CD4-positive, alpha-beta memory T cell (primary cell): Measurements from ENCODE around the gene JCHAIN. TPM values are rescaled to one million over a fixed set of nuclear protein-coding genes. Genes with fewer than 3 reads are reported as not detected.
A peak's percentile ranks its signal among the peaks of the same experiment; 100 is the strongest.

ENCODE experiments used
- CTCF ChIA-PET: fragments of 350-600 bp; sonication (Branson Sonifier 250); formaldehyde crosslinking; loops from one replicate; lab custom pipeline; 2021; ENCODE audit warnings: inconsistent platforms; ENCODE audit not compliant: partially characterized antibody; lab: Charles Lee
- POLR2A ChIA-PET: fragments of 350-600 bp; sonication (Branson Sonifier 250); formaldehyde crosslinking; loops from one replicate; lab custom pipeline; 2021; ENCODE audit not compliant: partially characterized antibody; lab: Charles Lee
- DNase-seq, 5 donors: peaks; one replicate each; pipeline versions ENCODE4 v3.0.0 to v3.0.0-alpha.2; 2020 to 2022; ENCODE audit warnings: mixed read lengths in 1 of 5
- H3K27ac ChIP-seq: one replicate; pipeline ENCODE4 v1.7.0; 2013; ENCODE audit warnings: low read depth, low read length
- H3K27me3 ChIP-seq: 2 replicates; pipeline ENCODE4 v1.7.0; 2013; ENCODE audit warnings: mild to moderate bottlenecking, low read length, moderate library complexity; ENCODE audit not compliant: insufficient read depth
- H3K36me3 ChIP-seq: 2 replicates; pipeline ENCODE4 v1.7.0; 2013; ENCODE audit warnings: mild to moderate bottlenecking, low read length, moderate library complexity; ENCODE audit not compliant: insufficient read depth
- H3K4me1 ChIP-seq: 2 replicates; pipeline ENCODE4 v1.7.0; 2013; ENCODE audit warnings: mild to moderate bottlenecking, low read length, moderate library complexity; ENCODE audit not compliant: insufficient read depth
- H3K4me3 ChIP-seq, 2 donors: one replicate each; pipeline ENCODE4 v1.7.0; 2013; ENCODE audit warnings: low read length in 2 of 2, mild to moderate bottlenecking in 1 of 2
- H3K9me3 ChIP-seq, 2 donors: one replicate each; pipeline ENCODE4 v1.7.0; 2013; ENCODE audit warnings: low read length in 2 of 2, control low read depth in 1 of 2; ENCODE audit not compliant: control insufficient read depth in 1 of 2
- H3K27ac Mint-ChIP-seq, 7 donors: one replicate each; pipeline ENCODE4 v1.8.0; 2020 to 2021; ENCODE audit warnings: mixed read lengths in 7 of 7, mild to moderate bottlenecking in 6 of 7, inconsistent platforms in 3 of 7, moderate library complexity in 3 of 7
- H3K27me3 Mint-ChIP-seq, 2 donors: one replicate each; pipeline ENCODE4 v1.8.0; 2020 to 2021; ENCODE audit warnings: mixed read lengths in 2 of 2
- H3K36me3 Mint-ChIP-seq, 2 donors: one replicate each; pipeline ENCODE4 v1.8.0; 2020 to 2021; ENCODE audit warnings: mixed read lengths in 2 of 2, inconsistent platforms in 1 of 2, mild to moderate bottlenecking in 1 of 2
- H3K4me1 Mint-ChIP-seq, 4 donors: one replicate each; pipeline ENCODE4 v1.8.0; 2020 to 2021; ENCODE audit warnings: mixed read lengths in 4 of 4, mild to moderate bottlenecking in 1 of 4
- H3K4me3 Mint-ChIP-seq, 8 donors: one replicate each; pipeline ENCODE4 v1.8.0; 2020 to 2021; ENCODE audit warnings: mixed read lengths in 8 of 8, mild to moderate bottlenecking in 7 of 8, moderate library complexity in 6 of 8, inconsistent platforms in 3 of 8
- H3K9me3 Mint-ChIP-seq, 8 donors: one replicate each; pipeline ENCODE4 v1.8.0; 2020 to 2021; ENCODE audit warnings: mixed read lengths in 8 of 8, mild to moderate bottlenecking in 5 of 8, inconsistent platforms in 3 of 8, moderate library complexity in 1 of 8
- intact Hi-C: fragments of 100-400 bp; cut with micrococcal nuclease; formaldehyde crosslinking; loops from one replicate; pipeline ENCODE4 v1.15.1; 2023
- polyA plus RNA-seq, 2 donors: library from polyadenylated mRNA; unstranded; fragments of 300-500 nt; fragmentation: Illumina TruSeq; gene quantifications; one replicate each; pipeline ENCODE4 v1.2.3, GENCODE V29; 2021
- total RNA-seq, 2 experiments: library from RNA; stranded (reverse); gene quantifications; one replicate each; pipeline ENCODE4 v1.2.3, GENCODE V29; 2021

JCHAIN gene
- total and polyA plus RNA-seq, 4 experiments from 2014 or later = 1.3 to 51.8 TPM; not detected in 2

DNA sequence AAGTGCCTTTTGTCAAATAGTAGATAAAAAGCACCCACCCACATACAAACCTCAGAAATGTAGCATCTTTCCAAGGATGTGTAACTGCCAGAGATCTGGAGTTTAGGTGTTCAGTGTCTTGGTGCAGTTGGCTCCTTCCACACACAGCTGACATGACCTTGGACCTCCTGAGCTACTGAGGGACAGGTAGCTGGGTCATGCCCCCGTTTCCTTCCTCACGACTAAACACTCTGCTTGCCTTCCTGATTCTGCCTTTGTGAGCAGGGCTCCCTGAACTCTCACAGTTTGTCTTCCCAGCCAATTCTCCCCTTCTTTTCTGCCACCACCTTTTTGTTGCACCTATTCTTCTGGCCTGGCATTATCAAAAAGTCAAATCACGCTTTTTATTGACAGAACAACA is 45.3 kb upstream of the JCHAIN start:
- H3K9me3 Mint-ChIP-seq = no peaks in the 10 kb centered on the region
- no peaks in the 10 kb centered on the region for H3K9me3 ChIP-seq
- no peak overlapping the region for H3K27ac ChIP-seq
- H3K27ac Mint-ChIP-seq = peak overlapping the region in 4 of 7 donors; percentile 24 to 73 (median 59)
- H3K36me3 ChIP-seq = no peaks in the 10 kb centered on the region
- CTCF ChIA-PET = interaction anchor here (1.4 to 2.1 kb wide), 3 partner anchors 11 to 24 kb away, joined by 3 to 6 read pairs (median 6); partner anchors contain the start of gene RUFY3
- intact Hi-C loops = no loop called here
- H3K27me3 Mint-ChIP-seq = no peaks in the 10 kb centered on the region
- H3K4me3 Mint-ChIP-seq = peak overlapping the region in 5 of 8 donors; percentile 3 to 50 (median 43)
- no peaks in the 10 kb centered on the region for H3K36me3 Mint-ChIP-seq
- peaks cover 21 to 49% (median 34%) of the 10 kb centered on the region in 4 donors for H3K4me1 Mint-ChIP-seq
- no peak overlapping the region for H3K4me3 ChIP-seq
- POLR2A ChIA-PET = no interaction called here
- H3K4me1 ChIP-seq = peaks cover 34% of the 10 kb centered on the region
- H3K27me3 ChIP-seq = no peaks in the 10 kb centered on the region
- no peak for DNase-seq

DNA sequence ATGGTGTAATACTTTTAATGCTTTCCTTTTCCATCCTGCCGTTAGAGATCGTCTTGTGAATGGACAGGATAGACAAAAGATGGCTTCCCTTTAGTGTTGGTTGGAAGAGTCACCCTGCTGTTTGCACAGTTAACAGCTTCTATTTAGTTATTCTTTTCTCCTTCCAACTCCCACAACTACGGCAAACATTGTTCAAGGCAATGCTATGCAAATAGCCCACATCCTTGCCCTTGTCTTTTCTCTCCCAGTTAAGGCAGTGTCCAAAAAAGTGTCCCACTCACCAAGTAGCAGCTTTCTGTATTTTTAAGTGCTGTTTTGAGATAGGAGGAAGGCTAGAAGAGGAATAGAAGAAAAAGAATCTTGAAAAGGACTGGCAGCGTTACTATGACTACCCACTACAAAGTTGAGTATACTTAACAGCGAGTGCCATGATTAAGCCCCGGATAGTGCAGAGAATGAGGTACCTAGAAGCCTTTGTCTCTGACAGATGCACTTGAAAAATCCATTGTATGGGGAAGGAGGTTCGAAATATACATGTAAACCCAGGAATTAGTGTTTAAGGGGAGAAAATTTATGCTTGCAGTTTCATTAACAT is 43.4 kb upstream of the JCHAIN start:
- intact Hi-C loops = no loop called here
- DNase-seq = no peak
- Mint-ChIP-seq H3K36me3 (peaks cover 0 to 5% of the 10 kb centered on the region in 2 donors), H3K4me1 (peaks cover 27 to 54% (median 42%) of the 10 kb centered on the region in 4 donors), H3K9me3 (no peaks in the 10 kb centered on the region), H3K27ac (peak overlapping the region in 4 of 7 donors; percentile 22 to 56 (median 44)), H3K27me3 (no peaks in the 10 kb centered on the region), H3K4me3 (no peak overlapping the region)
- CTCF ChIA-PET = no interaction called here
- H3K4me3 ChIP-seq = no peak overlapping the region
- no peaks in the 10 kb centered on the region for H3K27me3 ChIP-seq
- no peak overlapping the region for H3K27ac ChIP-seq
- peaks cover 44% of the 10 kb centered on the region for H3K4me1 ChIP-seq
- H3K9me3 ChIP-seq = no peaks in the 10 kb centered on the region
- H3K36me3 ChIP-seq = no peaks in the 10 kb centered on the region
- POLR2A ChIA-PET = interaction anchor here (7.7 kb wide), 1 partner anchor 26 kb away, joined by 135 read pairs; no protein-coding TSS in a partner anchor

DNA sequence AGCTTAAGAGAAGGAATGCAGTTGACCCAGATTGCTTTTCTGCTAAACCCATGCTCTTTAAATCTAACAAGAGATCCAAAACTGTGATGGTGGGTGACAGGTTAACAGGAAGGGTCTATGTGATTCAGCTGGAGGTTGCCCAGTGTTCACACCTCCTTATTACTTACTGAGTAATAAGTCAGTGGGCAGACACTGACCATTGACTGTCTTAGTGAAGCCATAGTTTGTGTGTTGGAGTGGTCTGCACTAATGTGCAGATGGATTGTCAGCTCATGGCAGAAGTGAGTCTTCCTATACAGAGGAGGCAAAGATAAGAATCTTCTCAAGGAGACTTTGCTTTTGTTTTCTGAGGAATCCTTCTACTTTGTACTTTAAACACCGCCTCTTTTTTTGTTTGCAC is 40.2 kb upstream of the JCHAIN start:
- Mint-ChIP-seq H3K27ac (peak overlapping the region; percentile 94 to 97 (median 96)), H3K36me3 (peaks cover 0 to 12% of the 10 kb centered on the region in 2 donors), H3K9me3 (no peaks in the 10 kb centered on the region), H3K27me3 (no peaks in the 10 kb centered on the region), H3K4me3 (peak overlapping the region; percentile 92 to 97 (median 94)), H3K4me1 (peaks cover 20 to 40% (median 29%) of the 10 kb centered on the region in 4 donors)
- CTCF ChIA-PET = interaction anchor here (0.7 to 9.5 kb wide), 7 partner anchors 15 to 288 kb away, joined by 3 to 134 read pairs (median 5); partner anchors contain the start of genes GRSF1, RUFY3 and UTP3
- H3K4me1 ChIP-seq = peaks cover 33% of the 10 kb centered on the region
- intact Hi-C loops = no loop called here
- no peak for DNase-seq
- POLR2A ChIA-PET = interaction anchor here (1.0 to 7.7 kb wide), 10 partner anchors 12 to 290 kb away, joined by 3 to 174 read pairs (median 6); partner anchors contain the start of genes DCK, GRSF1, RUFY3 and UTP3
- no peaks in the 10 kb centered on the region for H3K9me3 ChIP-seq
- H3K27me3 ChIP-seq = no peaks in the 10 kb centered on the region
- no peaks in the 10 kb centered on the region for H3K36me3 ChIP-seq
- H3K27ac ChIP-seq = peak overlapping the region; percentile 79
- peak overlapping the region in 1 of 2 donors; percentile 71 for H3K4me3 ChIP-seq

- H3K27me3 Mint-ChIP-seq = no peaks in the 10 kb centered on the region
- peaks cover 18 to 35% (median 27%) of the 10 kb centered on the region in 4 donors for H3K4me1 Mint-ChIP-seq
- DNase-seq = no peak
- Histone ChIP-seq H3K27ac (peak overlapping the region; percentile 79), H3K27me3 (no peaks in the 10 kb centered on the region), H3K36me3 (no peaks in the 10 kb centered on the region), H3K9me3 (no peaks in the 10 kb centered on the region), H3K4me3 (peak overlapping the region; percentile 45 to 71), H3K4me1 (peaks cover 29% of the 10 kb centered on the region)
- H3K27ac Mint-ChIP-seq = peak overlapping the region; percentile 94 to 97 (median 96)
- intact Hi-C loops = no loop called here
- H3K9me3 Mint-ChIP-seq = no peaks in the 10 kb centered on the region
- H3K36me3 Mint-ChIP-seq = peaks cover 0 to 12% of the 10 kb centered on the region in 2 donors
- POLR2A ChIA-PET = interaction anchor here (1.0 to 7.7 kb wide), 12 partner anchors 13 to 291 kb away, joined by 3 to 174 read pairs (median 6); partner anchors contain the start of genes DCK, GRSF1, RUFY3 and UTP3
- peak overlapping the region; percentile 92 to 97 (median 94) for H3K4me3 Mint-ChIP-seq
- CTCF ChIA-PET = interaction anchor here (0.7 to 9.5 kb wide), 8 partner anchors 15 to 288 kb away, joined by 3 to 134 read pairs (median 5); partner anchors contain the start of genes GRSF1, RUFY3 and UTP3
These were observed 39.7 kb upstream of the JCHAIN start for GRCh38 chr4:70706044-70706461.

DNA sequence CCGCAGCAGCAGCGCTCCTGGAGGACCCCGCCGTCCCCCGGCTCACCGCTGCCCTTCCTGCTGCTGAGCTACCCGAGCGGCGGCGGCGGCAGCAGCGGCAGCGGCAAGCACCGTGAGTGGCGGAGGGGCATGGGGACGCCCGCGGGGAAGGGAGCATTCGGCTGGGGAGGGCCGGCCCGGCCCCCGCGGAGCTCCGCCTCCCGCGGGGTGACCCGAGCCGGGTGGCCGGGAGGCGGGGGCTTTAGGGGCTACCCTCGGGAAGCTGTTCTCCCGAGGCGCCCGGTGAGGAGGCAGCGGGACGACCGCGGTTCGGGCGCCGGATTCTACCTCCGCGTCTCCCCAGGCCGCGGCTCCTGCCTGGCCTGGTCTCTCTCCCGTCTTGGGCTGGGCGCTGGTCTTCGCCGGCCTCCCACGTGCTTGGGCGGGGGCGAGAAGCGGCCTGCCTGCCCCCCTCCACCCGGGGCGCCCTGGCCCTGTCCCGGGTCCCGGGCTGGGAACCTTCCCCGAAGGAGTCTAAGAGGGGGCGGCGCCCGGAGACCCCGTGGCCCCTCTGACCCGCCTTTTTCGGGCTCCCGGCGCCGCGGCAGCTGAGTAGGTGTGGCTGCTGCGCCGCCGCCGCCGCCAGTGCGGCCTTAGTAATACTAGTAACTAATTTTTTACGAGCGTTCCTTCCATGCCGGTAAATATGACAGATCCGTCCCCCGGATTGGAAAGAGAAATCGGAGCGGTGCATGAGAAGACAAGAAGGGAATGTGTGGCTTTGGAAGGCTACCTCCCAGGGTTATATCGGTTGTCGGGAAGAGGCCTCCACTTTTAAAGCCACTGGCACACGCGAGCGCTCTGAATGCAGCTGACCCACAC is 39.1 kb upstream of the JCHAIN start:
- peak overlapping the region; percentile 92 to 97 (median 94) for H3K4me3 Mint-ChIP-seq
- Histone ChIP-seq H3K9me3 (no peaks in the 10 kb centered on the region), H3K27ac (peak overlapping the region; percentile 79), H3K27me3 (no peaks in the 10 kb centered on the region), H3K4me1 (peaks cover 28% of the 10 kb centered on the region), H3K4me3 (peak overlapping the region; percentile 45 to 71), H3K36me3 (no peaks in the 10 kb centered on the region)
- peaks cover 0 to 12% of the 10 kb centered on the region in 2 donors for H3K36me3 Mint-ChIP-seq
- DNase-seq = peak; percentile 72 to 79 (median 75)
- peaks cover 18 to 35% (median 27%) of the 10 kb centered on the region in 4 donors for H3K4me1 Mint-ChIP-seq
- no peaks in the 10 kb centered on the region for H3K27me3 Mint-ChIP-seq
- intact Hi-C loops = loop anchor here (1.0 to 2.0 kb wide), 4 partner anchors 17 to 134 kb away; partner anchors contain the start of genes GRSF1 and UTP3
- peak overlapping the region; percentile 94 to 97 (median 96) for H3K27ac Mint-ChIP-seq
- POLR2A ChIA-PET = interaction anchor here (0.6 to 7.7 kb wide), 17 partner anchors 13 to 304 kb away, joined by 3 to 174 read pairs (median 4); partner anchors contain the start of genes DCK, GRSF1, RUFY3 and UTP3
- CTCF ChIA-PET = interaction anchor here (0.7 to 9.5 kb wide), 12 partner anchors 9 to 289 kb away, joined by 3 to 134 read pairs (median 5); partner anchors contain the start of genes GRSF1, RUFY3 and UTP3
- H3K9me3 Mint-ChIP-seq = no peaks in the 10 kb centered on the region

- Histone ChIP-seq H3K27ac (peak overlapping the region; percentile 79), H3K27me3 (no peaks in the 10 kb centered on the region), H3K4me1 (peaks cover 28% of the 10 kb centered on the region), H3K36me3 (no peaks in the 10 kb centered on the region), H3K4me3 (peak overlapping the region in 1 of 2 donors; percentile 71), H3K9me3 (no peaks in the 10 kb centered on the region)
- peak in 1 of 5 donors; percentile 57 for DNase-seq
- POLR2A ChIA-PET = interaction anchor here (0.6 to 7.7 kb wide), 12 partner anchors 14 to 305 kb away, joined by 3 to 174 read pairs (median 6); partner anchors contain the start of genes DCK, GRSF1, RUFY3 and UTP3
- Mint-ChIP-seq H3K27me3 (no peaks in the 10 kb centered on the region), H3K27ac (no peak overlapping the region), H3K4me3 (peak overlapping the region in 6 of 8 donors; percentile 31 to 96 (median 46)), H3K36me3 (peaks cover 0 to 12% of the 10 kb centered on the region in 2 donors), H3K4me1 (peaks cover 17 to 32% (median 23%) of the 10 kb centered on the region in 4 donors), H3K9me3 (no peaks in the 10 kb centered on the region)
- CTCF ChIA-PET = interaction anchor here (0.8 to 9.5 kb wide), 10 partner anchors 10 to 289 kb away, joined by 3 to 134 read pairs (median 5); partner anchors contain the start of genes GRSF1, RUFY3 and UTP3
- intact Hi-C loops = loop anchor here (1.0 to 2.0 kb wide), 4 partner anchors 17 to 134 kb away; partner anchors contain the start of genes GRSF1 and UTP3
These were observed 38.5 kb upstream of the JCHAIN start for GRCh38 chr4:70704931-70705182.
